Activated T-helper 1 cell treated with anti-CD3 and anti-CD28 coated beads, Interleukin-2, amount 50 U/mL, for 16 hours (primary cell): Measurements from ENCODE around the gene TAC3.
"Not testable (repeated sequence)": the region's sequence is repeated elsewhere in the genome, so short reads cannot be mapped to it uniquely, and the experiment has no call there.

Experiments used
- DNase-seq, 2 donors: peaks; one replicate each; pipeline ENCODE4 v3.0.0-alpha.2; 2020; ENCODE audit warnings: low read depth in 1 of 2, low spot score in 1 of 2

Gene TAC3

DNA sequence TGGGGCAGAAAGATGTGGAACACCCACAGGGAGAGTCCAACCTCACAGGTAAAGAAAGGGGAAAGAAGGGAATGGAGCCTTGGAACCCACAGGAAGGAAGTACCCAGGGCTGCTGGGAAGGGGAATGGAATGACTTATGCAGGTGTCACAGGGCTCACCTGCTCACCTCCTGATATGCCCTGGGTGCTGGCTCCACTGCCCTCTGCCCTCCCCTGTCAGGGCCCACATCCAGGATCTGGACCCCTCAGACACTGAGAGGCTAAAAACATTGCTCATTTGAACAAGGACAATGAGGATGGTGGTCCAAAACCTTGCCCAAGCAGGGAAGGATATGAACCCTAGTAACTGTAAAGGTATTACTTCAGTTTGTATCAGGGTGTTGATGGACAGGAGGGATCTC is 29.3 kb downstream of the TAC3 start:
- DNase-seq, result no peak

GRCh38 chr12:56985714-56986113 is 30.6 kb downstream of the TAC3 start:
- not testable (repeated sequence) for DNase-seq

DNA sequence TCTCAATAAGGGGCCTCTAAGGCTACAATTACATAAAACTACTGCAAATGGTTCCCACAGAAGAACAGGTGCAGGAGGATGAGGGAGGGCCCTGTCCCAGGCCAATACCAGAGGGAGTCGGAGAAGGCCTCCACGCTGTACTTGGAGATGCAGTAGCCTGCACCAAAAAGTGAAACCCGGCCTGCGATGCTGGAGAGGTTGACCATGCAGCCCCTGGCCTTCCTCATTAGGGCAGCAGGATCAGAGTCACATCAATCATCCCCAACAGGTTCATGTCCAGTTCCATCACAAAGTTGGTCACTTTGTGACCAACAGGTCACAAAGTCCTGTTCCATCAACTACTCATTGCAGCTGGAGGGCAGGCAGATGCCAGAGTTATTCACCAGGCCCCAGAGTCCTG is 32.9 kb downstream of the TAC3 start:
- DNase-seq, result no peak

GRCh38 chr12:56982578-56983236 is 33.6 kb downstream of the TAC3 start:
- not testable (repeated sequence) for DNase-seq

DNA sequence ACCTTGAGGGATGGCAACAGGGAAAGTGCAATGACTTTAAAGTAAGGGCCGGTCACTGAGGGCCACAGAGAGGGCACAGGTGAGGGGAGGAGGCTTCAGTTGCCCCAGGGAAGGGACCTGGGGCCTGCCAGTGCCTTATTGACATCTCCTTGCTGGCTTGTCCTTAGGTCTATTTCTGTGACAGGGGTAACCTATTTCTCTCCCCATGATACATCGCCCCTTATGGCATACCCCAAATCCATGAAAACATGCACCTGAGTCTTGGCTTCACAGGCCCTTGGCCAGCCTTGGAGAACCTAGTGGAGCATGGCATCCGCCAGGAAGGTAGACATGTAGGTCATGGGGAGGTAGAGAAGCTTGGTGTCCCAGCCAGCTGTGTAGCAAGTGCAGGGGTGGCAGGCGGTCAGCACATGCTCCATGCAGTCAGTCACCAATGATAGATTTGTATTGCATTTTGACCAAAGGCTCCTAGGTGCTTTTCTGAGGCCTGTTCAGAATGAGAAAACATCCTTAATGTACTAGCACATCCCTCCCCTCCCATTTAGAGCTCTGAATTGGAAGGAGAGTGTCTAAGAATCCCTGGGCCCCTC is 35.3 kb downstream of the TAC3 start:
- no peak for DNase-seq

DNA sequence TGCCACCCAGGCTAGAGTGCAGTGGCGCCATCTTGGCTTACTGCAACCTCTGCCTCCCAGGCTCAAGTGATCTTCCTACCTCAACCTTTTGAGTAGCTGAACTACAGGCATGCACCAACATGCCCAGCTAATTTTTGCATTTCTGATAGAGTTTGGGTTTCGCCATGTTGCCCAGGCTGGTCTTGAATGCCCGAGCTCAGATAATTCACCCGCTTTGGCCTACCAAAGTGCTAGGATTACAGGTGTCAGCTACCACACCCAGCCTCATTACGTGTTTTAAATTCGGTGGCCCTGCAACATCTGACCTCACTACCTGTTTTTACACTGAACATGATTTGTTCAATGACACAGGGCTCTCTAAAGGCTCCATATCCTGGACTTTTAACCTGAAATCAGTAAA is 36.1 kb downstream of the TAC3 start:
- DNase-seq, result no peak

- DNase-seq, result no peak
These were observed 36.7 kb downstream of the TAC3 start for GRCh38 chr12:56979628-56980027.

DNA sequence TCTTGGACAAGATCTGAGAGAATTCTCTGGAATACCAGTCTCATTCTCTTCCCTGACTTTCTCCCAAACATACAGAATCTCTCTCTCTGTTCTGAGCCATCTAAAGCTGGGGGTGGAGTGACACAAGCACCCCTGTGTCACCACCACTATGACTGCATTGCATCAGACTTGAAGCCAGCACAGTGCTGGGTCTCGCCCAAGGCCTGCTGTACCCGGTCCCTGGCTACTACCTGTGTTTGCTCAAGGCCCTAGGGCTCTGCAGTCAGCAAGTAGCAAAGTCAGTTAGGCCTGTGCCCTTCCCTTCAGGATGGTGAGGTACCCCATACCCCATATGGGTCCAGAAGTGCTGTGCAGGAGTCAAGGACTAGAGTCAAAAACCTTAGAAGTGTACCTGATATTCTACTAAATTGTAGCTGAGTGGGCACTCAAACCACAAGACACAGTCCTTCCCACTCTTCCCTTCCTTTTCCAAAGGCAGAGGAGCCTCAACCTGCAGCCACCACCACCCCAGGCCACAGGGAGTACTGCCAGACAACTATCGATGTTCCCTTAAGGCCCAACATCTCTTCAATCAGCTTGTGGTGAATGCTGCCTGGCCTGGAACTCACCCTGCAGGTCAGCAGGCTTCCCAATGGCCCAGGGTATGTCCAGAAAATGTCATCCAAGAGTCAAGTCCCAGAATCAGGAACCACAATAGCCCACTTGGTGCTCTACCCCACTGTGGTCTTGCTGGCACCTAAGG is 37.8 kb downstream of the TAC3 start:
- DNase-seq, result no peak

GRCh38 chr12:56977361-56977760 is 39.0 kb downstream of the TAC3 start:
- DNase-seq, result not testable (repeated sequence)

DNA sequence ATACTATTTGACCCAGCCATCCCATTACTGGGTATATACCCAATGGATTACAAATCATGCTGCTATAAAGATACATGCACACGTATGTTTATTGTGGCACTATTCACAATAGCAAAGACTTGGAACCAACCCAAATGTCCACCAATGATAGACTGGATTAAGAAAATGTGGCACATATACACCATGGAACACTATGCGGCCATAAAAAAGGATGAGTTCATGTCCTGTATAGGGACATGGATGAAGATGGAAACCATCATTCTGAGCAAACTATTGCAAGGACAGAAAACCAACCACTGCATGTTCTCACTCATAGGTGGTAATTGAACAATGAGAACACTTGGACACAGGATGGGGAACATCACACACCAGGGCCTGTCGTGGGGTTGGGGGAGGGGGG is 42.1 kb downstream of the TAC3 start:
- DNase-seq, result not testable (repeated sequence)

- not testable (repeated sequence) for DNase-seq
These were observed 47.4 kb downstream of the TAC3 start for GRCh38 chr12:56968910-56969309.

- not testable (repeated sequence) for DNase-seq
These were observed 50.2 kb downstream of the TAC3 start for GRCh38 chr12:56965997-56966642.

DNA sequence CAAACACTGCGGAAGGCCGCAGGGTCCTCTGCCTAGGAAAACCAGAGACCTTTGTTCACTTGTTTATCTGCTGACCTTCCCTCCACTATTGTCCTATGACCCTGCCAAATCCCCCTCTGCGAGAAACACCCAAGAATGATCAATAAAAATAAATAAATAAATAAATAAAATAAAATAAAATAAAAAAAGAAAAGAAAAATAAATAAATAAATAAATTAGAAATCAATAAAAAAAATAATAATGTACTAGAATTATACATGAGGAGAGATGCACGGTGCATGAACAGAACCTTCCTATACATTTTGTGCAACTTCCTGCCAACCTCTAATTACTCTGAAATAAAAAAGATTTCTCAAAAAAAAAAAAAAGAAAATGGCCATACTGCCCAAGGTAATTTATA is 51.2 kb downstream of the TAC3 start:
- not testable (repeated sequence) for DNase-seq

GRCh38 chr12:56963557-56963956 is 52.8 kb downstream of the TAC3 start:
- DNase-seq, result not testable (repeated sequence)

DNA sequence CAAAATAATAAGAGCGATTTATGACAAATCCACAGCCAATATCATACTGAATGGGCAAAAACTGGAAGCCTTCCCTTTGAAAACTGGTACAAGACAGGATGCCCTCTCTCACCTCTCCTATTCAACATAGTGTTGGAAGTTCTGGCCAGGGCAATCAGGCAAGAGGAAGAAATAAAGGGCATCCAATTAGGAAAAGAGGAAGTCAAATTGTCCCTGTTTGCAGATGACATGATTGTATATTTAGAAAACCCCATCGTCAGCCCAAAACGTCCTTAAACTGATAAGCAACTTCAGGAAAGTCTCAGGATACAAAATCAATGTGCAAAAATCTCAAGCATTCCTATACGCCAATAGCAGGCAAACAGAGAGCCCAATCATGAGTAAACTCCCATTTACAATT is 54.1 kb downstream of the TAC3 start:
- DNase-seq, result not testable (repeated sequence)
